Erythroblast (primary cell): ENCODE results near the gene LRFN2.

ENCODE experiments used
- DNase-seq, 2 experiments: peaks; one replicate each; lab custom pipeline; 2025; lab: John Stamatoyannopoulos, UW
- GATA1 ChIP-seq: IDR thresholded peaks from 2 replicates; pipeline ENCODE4 v1.6.1; 2011; ENCODE audit warnings: low read depth, mild to moderate bottlenecking, control low read depth, low read length, moderate library complexity
- POLR2A ChIP-seq: IDR thresholded peaks from 2 replicates; pipeline ENCODE4 v1.6.1; 2011; ENCODE audit warnings: mild to moderate bottlenecking, low read length

Gene LRFN2

DNA sequence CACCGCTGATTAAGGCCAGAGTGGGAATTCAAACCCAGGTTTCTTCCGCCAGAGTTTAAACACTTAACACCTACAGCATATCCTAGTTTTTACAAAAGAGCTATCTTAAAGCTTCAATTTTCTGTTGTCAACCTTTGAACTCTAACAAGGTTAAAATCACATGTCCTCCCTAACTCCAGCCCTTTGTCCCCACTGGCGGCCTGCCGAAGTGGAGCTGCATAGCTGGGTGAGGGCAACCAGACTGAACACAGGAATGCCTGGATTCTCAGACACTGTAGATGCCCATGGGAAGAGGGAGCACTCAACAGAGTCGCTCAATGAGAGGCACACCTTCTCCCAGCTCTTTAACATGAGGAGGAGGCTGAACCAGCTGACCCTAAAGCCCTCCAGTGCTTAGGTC lies 59.1 kb downstream of the LRFN2 start:
- no peak for DNase-seq
- TF ChIP-seq GATA1 (no peak), POLR2A (no peak)

DNA sequence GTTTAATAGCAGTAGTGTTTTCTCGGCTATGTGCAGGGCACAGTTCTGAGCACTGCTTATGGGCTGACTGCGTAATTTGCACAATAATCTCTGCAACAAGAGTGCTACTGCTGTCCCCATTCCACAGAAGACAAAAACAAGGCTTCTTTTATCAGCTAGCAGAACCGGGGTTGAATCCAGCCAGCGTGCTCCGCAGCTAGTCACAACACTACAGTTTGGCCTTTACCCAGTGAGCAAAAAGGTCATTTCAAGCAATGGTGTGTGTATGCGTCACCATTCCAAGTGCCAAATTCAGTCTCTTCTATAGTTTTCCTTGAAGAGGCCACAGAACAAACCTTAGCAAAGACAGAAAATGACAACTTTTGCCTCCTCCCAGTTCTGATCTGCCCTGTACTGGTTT lies 61.1 kb downstream of the LRFN2 start:
- DNase-seq: no peak

GRCh38 chr6:40524797-40525585 lies 62.2 kb downstream of the LRFN2 start:
- TF ChIP-seq POLR2A: no peak
- no peak for TF ChIP-seq GATA1
- no peak for DNase-seq

More for the DNA sequence above, 61.1 kb downstream of the LRFN2 start:
- no peak for TF ChIP-seq POLR2A
- TF ChIP-seq GATA1: no peak

DNA sequence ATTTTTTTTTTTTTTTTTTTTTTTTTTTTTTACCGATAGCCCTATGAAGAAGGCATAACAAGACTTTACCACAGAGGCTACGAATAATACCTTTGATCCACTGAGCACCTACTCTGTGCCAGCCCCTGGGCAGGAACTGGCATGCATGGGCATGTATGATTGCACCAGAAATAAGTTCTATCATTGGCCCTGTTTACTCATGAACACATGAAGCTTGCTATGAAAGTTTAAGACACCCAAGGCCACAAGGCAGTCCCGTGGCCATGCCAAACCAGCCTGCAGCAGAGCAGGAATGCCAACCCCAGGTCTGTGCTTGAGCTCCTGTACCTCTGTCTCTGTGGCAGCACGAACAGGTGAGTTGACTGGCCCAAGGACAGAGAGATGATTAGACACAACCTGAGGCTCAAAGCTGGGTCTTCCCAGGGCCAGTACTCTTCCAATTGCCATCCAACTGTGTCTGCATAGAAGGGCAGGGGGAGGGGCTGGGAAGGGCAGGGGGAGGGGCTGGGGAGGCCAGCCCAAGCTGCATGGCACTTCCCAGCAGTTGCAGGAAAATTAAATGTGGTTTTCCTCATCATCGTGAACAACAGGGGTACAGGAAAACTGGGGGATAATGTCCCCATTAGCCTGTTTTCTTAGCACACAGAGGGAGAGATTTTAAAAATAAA lies 63.5 kb downstream of the LRFN2 start:
- TF ChIP-seq POLR2A (no peak), GATA1 (no peak)
- no peak for DNase-seq

GRCh38 chr6:40521496-40521895 lies 65.7 kb downstream of the LRFN2 start:
- no peak for DNase-seq
- TF ChIP-seq GATA1: no peak

DNA sequence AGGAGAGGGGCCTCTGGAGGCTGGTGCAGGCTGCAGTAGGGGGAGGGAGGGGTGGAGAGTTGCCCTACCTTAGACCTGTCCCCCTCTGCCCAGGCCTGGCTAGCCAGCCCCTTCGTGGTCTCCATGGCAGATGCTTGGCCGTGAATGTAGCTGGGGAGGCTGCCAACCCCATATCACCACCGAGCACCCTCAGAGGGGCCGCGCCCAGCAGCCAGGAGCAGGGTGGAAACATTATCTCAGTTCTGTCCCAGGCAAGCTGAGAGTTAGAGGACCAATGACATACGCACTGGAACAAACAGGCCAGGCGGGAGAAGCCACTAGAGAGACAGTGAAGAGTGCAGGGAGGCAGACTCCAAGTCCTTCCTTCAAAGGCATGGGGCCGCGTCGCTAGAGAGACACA lies 66.5 kb downstream of the LRFN2 start:
- peak; percentile 64 to 70 for DNase-seq
- TF ChIP-seq GATA1 (no peak), POLR2A (no peak)

GRCh38 chr6:40520084-40520483 lies 67.1 kb downstream of the LRFN2 start:
- DNase-seq: peak in 1 of 2 experiments; percentile 3
- no peak for TF ChIP-seq GATA1
- TF ChIP-seq POLR2A: no peak

DNA sequence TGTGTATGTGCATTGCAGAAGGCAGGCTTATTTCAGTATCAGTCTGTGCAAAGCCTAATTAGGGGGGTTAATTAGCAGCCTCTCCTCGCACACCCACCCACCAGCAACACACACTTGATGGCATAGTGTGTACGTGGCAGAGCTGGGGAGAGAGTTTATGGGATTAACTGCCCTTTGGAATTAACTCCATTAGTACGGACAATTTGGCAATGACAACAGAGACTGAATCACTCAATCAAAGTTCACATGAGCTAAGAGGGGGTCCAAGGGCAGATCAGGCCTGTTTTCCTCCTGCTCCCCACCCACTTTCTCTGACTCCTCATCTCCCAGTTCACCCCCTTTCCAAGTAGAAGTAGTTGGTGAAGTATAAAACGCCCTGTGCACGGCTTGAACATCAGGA lies 69.5 kb downstream of the LRFN2 start:
- no peak for TF ChIP-seq GATA1
- TF ChIP-seq POLR2A: no peak

DNA sequence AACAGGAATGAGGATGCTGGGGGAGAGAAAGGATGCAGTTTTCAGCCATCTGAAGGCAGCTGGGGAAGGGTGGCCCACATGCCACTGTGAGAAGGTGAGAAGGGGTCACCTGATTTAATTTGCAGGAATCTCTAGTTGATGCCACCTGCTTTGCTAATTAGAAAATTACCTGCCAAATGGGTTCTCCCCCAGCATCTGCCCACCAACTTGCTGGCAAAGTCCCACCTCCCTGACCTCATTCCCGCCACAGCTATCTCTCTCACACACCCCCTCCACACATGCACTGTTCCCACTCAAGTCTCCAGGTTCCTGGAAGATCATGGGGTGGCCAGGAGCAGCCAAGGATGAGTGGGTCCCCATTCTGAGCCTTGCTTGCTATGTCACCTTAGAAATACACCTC lies 70.7 kb downstream of the LRFN2 start:
- DNase-seq: no peak
- TF ChIP-seq GATA1 (no peak), POLR2A (no peak)

More for the DNA sequence above, 69.5 kb downstream of the LRFN2 start:
- DNase-seq: no peak

GRCh38 chr6:40512340-40512739 lies 74.8 kb downstream of the LRFN2 start:
- TF ChIP-seq POLR2A: no peak
- TF ChIP-seq GATA1: no peak
- DNase-seq: no peak

DNA sequence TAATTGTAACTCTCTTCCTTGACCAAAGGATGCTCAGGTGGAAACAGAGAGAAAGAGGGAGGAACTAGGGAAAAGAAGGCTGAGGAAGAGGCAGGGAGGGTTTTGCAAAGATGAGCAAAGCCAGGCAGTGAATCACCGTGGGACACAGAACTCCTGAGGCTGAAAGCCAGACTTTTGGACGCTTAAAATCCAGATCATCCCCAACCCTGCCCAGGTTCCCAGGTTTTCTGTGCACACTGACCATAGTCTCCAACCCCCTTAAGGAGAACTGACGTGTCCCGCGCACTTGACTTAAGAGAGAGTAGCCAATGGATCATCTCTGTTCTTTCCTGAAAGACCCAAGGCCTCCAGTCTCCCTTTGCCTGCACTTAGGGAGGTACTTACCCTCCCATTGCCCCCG lies 75.3 kb downstream of the LRFN2 start:
- DNase-seq: no peak
- TF ChIP-seq POLR2A (no peak), GATA1 (no peak)

- TF ChIP-seq POLR2A (no peak), GATA1 (no peak)
- no peak for DNase-seq
Measured at GRCh38 chr6:40510442-40510841, 76.7 kb downstream of the LRFN2 start.

GRCh38 chr6:40509716-40510260 lies 77.4 kb downstream of the LRFN2 start:
- TF ChIP-seq GATA1 (no peak), POLR2A (no peak)
- no peak for DNase-seq

DNA sequence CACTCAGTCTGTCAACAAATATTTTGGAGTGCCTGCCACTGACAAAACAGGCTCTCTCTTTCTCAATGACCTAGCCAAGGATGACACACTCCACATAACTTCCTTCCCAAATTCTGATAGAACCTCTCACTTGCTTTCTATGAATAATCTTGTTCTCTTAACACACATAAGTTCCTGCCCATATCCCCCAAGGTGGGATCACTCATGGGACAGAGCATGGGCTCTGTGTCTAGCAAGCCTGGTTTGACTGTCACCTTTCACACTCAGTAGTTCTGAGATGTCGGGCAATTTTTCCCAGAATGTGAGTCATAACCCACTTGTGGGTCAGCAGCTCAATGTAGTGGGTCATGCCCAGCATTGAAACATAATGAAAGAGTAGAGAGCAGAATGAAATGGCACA lies 78.1 kb downstream of the LRFN2 start:
- no peak for DNase-seq
- no peak for TF ChIP-seq POLR2A
- no peak for TF ChIP-seq GATA1
